Heart left ventricle (tissue), 16 donors: ENCODE measurements around the gene SEPSECS. TPM values are rescaled to one million over a fixed set of nuclear protein-coding genes. Genes with fewer than 3 reads are reported as not detected.

ENCODE experiments used
- ATAC-seq, 4 donors: fragments of 200-7000 bp; cut with Tn5 transposase; one replicate each; pipeline ENCODE4 v1.9.1; 2020 to 2022; ENCODE audit warnings: moderate library complexity in 4 of 4, mild to moderate bottlenecking in 3 of 4, moderate number of reproducible peaks in 1 of 4
- DNase-seq, 5 donors: peaks; one replicate each; pipeline ENCODE4 v3.0.0-alpha.2; 2020
- H3K27ac ChIP-seq, 12 donors: fragments of 200-600 bp; sonication (generic) in 4 of 12; one replicate each; pipeline versions ENCODE4 v1.5.0 to v1.8.0; 2016 to 2022; ENCODE audit warnings: mild to moderate bottlenecking in 2 of 12
- H3K27me3 ChIP-seq, 9 donors: fragments of 200-600 bp; sonication (generic) in 2 of 9; one replicate each; pipeline versions ENCODE4 v1.5.1 to v1.8.0; 2016 to 2022; ENCODE audit warnings: mild to moderate bottlenecking in 3 of 9
- H3K36me3 ChIP-seq, 9 donors: fragments of 200-600 bp; sonication (generic) in 2 of 9; one replicate each; pipeline versions ENCODE4 v1.5.0 to v1.8.0; 2018 to 2022; ENCODE audit warnings: mild to moderate bottlenecking in 2 of 9
- H3K4me1 ChIP-seq, 12 donors: fragments of 200-600 bp; sonication (generic) in 4 of 12; one replicate each; pipeline versions ENCODE4 v1.5.0 to v1.8.0; 2016 to 2022; ENCODE audit warnings: mild to moderate bottlenecking in 3 of 12
- H3K4me3 ChIP-seq, 12 donors: fragments of 200-600 bp; sonication (generic) in 4 of 12; one replicate each; pipeline versions ENCODE4 v1.5.0 to v1.8.0; 2017 to 2022; ENCODE audit warnings: mild to moderate bottlenecking in 9 of 12, moderate library complexity in 4 of 12
- H3K9me3 ChIP-seq, 12 donors: fragments of 200-600 bp; sonication (generic) in 4 of 12; one replicate each; pipeline versions ENCODE4 v1.5.0 to v1.8.0; 2016 to 2022; ENCODE audit warnings: mild to moderate bottlenecking in 1 of 12
- POLR2A ChIP-seq, 2 donors: fragments of 450-650 bp; IDR thresholded peaks; one replicate each; pipeline ENCODE4 v1.6.1; 2017; ENCODE audit warnings: antibody characterized with exemption in 2 of 2, mild to moderate bottlenecking in 2 of 2, moderate library complexity in 2 of 2
- WGBS, 4 donors: extraction: QIAGEN DNeasy Blood & Tissue Kit in 2 of 4; methylation state at CpG; one replicate each; pipeline versions ENCODE4 v1.1.5 to v1.1.7; 2013 to 2018; 5-methylcytosine and 5-hydroxymethylcytosine counted together
- intact Hi-C, 10 donors: fragments of 100-400 bp; cut with DNase I; formaldehyde crosslinking; loops; one replicate each; pipeline versions ENCODE4 v1.11.1 to v1.14.2; 2022
- polyA plus RNA-seq, 2 donors: library from polyadenylated mRNA; stranded (reverse); fragments of 200-250 nt; gene quantifications; one replicate each; pipeline ENCODE4 v1.2.3, GENCODE V29; 2013
- total RNA-seq, 9 donors: library from RNA; depleted of rRNA in 2 of 9; stranded (reverse); fragments of >200 nt in 2 of 9; fragmentation: NEBNext Ultra II Directional in 3 of 9; extraction: Animal tissue kit (Norgen Biotek cat#: 25700) in 3 of 9; gene quantifications; one replicate each; pipeline versions ENCODE4 v1.1.0 to v1.2.4, GENCODE V29; 2016 to 2023
- TF ChIP-seq, protein P1 (sequence below), 12 donors: fragments of 200-600 bp; sonication (generic) in 4 of 12; IDR thresholded peaks; one replicate each; pipeline versions ENCODE4 v1.5.0 to v1.8.0; 2018 to 2022; ENCODE audit warnings: antibody characterized with exemption in 12 of 12, mild to moderate bottlenecking in 5 of 12
- donor health status: ischemic (EF 13 %, LVEDD 7.1; RV severe dilation, severe dysfunction).
- donor health status: healthy with polysubstance abuse.
- donor health status: DM: no; HTN: yes; CAD: no.
- donor health status: DM: no; HTN: no; CAD: no.
- donor health status: ischemic (EF 25% LVEDD 6.9; RV normal size, moderate dysfunction).
- donor health status: ischemic (EF 25% LVEDD 5.7; RV mildly dilated, moderate dysfunction).
- donor health status: healthy.
- donor health status: DM: yes; HTN: yes; CAD: no.
- donor health status: ischemic (EF 35%, LVEDD 5.7; RV mildly dilated, moderate dysfunction).
- donor health status: nonischemic (EF 11% LVEDD 7.7; RV severe dilation, severe dysfunction).
- donor health status: DM: yes; HTN: yes; CAD: no.
- donor health status: PGD.
- donor health status: ischemic (EF 29% LVEDD 5.4; RV normal size, mild dysfunction).
- donor health status: nonischemic (EF 23%, LVEDD 6.1; RV moderate dilation, normal function).

The SEPSECS gene
- total and polyA plus RNA-seq, 11 donors: 2.0 to 7.6 (median 5.6) TPM

DNA sequence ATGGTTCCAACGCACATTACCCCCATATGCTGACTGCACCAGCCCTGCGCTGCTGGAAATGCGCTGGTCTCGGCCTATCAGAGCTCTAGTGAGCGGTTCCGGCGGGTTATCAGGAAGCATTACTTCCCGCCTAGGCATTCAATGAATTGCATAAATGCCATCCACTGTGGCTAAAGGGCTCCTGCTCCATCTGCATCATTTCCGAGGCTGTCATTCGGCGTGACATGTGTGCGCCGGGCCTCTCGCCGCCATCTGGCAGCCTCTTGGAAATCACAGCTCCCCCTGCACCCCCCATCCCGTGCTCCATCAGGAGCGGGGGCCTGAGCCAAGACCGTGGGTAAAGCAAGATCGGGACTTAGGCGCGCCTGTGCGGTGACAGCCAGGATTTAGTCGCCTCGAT lies 64.4 kb downstream of the SEPSECS start:
- Histone ChIP-seq H3K4me1 (peaks cover 0 to 27% (median 18%) of the 10 kb centered on the region in 12 donors), H3K9me3 (peaks cover 0 to 9% (median 1%) of the 10 kb centered on the region in 12 donors), H3K36me3 (no peaks in the 10 kb centered on the region), H3K27ac (peak overlapping the region in 2 of 12 donors; percentile 35 to 37), H3K4me3 (no peak overlapping the region), H3K27me3 (no peaks in the 10 kb centered on the region)
- TF ChIP-seq, protein P1, sequence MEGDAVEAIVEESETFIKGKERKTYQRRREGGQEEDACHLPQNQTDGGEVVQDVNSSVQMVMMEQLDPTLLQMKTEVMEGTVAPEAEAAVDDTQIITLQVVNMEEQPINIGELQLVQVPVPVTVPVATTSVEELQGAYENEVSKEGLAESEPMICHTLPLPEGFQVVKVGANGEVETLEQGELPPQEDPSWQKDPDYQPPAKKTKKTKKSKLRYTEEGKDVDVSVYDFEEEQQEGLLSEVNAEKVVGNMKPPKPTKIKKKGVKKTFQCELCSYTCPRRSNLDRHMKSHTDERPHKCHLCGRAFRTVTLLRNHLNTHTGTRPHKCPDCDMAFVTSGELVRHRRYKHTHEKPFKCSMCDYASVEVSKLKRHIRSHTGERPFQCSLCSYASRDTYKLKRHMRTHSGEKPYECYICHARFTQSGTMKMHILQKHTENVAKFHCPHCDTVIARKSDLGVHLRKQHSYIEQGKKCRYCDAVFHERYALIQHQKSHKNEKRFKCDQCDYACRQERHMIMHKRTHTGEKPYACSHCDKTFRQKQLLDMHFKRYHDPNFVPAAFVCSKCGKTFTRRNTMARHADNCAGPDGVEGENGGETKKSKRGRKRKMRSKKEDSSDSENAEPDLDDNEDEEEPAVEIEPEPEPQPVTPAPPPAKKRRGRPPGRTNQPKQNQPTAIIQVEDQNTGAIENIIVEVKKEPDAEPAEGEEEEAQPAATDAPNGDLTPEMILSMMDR (IDR thresholded peaks at IDR 0.05): no peak
- TF ChIP-seq POLR2A (IDR thresholded peaks at IDR 0.05): no peak
- peak in 1 of 5 donors; percentile 30 for DNase-seq
- intact Hi-C loops: loop anchor here in 1 of 10 donors (10.0 kb wide), 1 partner anchor 61 kb away; the partner anchor contains the start of gene LGI2
- peak in 3 of 4 donors; percentile 3 to 39 (median 4) for ATAC-seq
- 86 to 96% (median 90%) methylated on average over 23 to 24 of the region's 24 CpGs for WGBS, 4 donors

DNA sequence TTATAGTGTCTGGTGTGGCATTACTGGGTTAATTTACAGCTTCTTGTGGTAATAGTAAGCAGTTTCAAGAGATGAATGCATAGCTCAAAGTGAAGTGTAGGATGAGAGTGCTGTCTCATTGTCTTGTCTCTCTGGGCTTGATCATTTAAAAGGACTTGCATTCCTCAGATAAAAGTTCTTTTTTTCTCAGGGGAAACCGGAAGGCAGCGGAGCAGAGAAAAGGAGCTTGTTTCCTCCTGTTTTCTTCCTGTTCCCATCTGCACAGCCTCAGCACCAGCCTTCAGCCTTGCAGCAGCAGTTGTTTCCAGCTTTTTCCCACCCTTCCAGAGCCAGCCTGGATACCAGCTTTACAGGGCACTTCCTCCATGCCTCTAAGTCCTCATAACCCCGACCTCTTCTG lies 68.1 kb downstream of the SEPSECS start:
- H3K4me1 ChIP-seq: peaks cover 0 to 25% (median 14%) of the 10 kb centered on the region in 12 donors
- TF ChIP-seq, protein P1 (IDR thresholded peaks at IDR 0.05): no peak
- TF ChIP-seq POLR2A (IDR thresholded peaks at IDR 0.05): no peak
- WGBS, 4 donors: 32 to 54% (median 46%) methylated on average over 3 of the region's 3 CpGs
- H3K27me3 ChIP-seq: peaks cover 0 to 16% (median 0%) of the 10 kb centered on the region in 9 donors
- peaks cover 0 to 9% (median 1%) of the 10 kb centered on the region in 12 donors for H3K9me3 ChIP-seq
- H3K36me3 ChIP-seq: no peaks in the 10 kb centered on the region
- H3K27ac ChIP-seq: no peak overlapping the region
- DNase-seq (no peak), ATAC-seq (no peak)
- intact Hi-C loops: loop anchor here in 1 of 10 donors (10.0 kb wide), 1 partner anchor 57 kb away; the partner anchor contains the start of gene LGI2
- H3K4me3 ChIP-seq: no peak overlapping the region

DNA sequence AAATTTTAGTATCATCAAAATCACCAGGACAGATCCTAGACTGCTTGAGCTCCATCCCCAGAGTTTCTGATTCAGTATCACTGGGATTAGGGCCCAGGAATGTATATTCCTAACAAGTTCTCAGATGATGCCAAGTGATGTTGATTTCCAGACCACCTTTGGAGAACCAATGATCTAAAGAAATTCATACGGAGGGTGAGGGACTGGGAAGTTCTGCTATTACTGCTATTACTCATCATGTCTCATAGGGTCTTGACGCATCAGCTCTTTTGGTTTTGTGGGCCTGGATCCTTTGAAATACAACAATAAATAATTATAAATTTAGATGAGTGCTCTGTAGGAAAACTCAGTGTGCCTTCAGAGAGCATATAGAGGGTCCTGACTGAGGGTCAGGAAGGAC lies 69.7 kb downstream of the SEPSECS start:
- H3K9me3 ChIP-seq: peaks cover 0 to 9% (median 1%) of the 10 kb centered on the region in 12 donors
- no peak overlapping the region for H3K27ac ChIP-seq
- peaks cover 0 to 16% (median 0%) of the 10 kb centered on the region in 9 donors for H3K27me3 ChIP-seq
- intact Hi-C loops: loop anchor here in 1 of 10 donors (10.0 kb wide), 1 partner anchor 56 kb away; the partner anchor contains the start of gene LGI2
- H3K4me1 ChIP-seq: peaks cover 0 to 40% (median 22%) of the 10 kb centered on the region in 12 donors
- 94 to 96% (median 95%) methylated on average over 2 of the region's 2 CpGs for WGBS, 4 donors
- H3K4me3 ChIP-seq: no peak overlapping the region
- DNase-seq: no peak
- H3K36me3 ChIP-seq: no peaks in the 10 kb centered on the region
- TF ChIP-seq, protein P1 (IDR thresholded peaks at IDR 0.05): no peak
- TF ChIP-seq POLR2A (IDR thresholded peaks at IDR 0.05): no peak
- no peak for ATAC-seq

DNA sequence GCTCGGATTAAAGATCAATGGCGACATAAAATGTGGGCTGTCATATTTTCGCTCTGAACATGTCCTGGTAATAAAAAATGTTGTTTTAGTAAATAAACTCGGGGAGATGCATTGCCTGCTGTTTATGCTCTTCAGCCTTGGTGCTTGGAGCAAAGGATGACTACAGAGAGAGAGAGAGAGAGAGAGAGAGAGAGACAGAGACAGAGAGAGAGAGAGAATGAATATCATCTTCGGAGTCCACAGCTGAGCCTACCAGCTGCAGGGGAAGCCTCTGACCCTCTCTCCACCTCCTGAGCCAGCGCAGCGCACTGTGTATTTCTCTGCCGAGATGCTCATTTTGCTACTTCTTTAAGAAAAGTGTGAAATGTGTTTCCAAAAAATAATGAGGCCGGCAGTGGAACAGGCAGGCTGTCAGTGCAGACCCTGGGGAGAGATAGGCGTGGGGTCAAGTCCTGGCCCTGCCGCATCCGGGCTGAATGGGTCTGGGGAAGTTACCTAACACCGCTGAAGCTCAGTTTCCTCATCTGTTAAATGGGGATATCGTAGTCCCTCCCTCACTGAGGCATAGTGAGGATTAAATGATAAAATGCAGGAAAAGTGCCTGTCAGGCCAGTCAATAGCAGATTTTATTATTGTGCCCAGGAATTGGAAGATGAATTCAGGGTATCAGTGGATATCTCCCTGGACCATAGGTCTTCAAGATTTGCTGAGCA lies 71.0 kb downstream of the SEPSECS start:
- ATAC-seq (peak in 2 of 4 donors; percentile 28 to 41), DNase-seq (no peak)
- no peaks in the 10 kb centered on the region for H3K36me3 ChIP-seq
- H3K4me1 ChIP-seq: peaks cover 0 to 41% (median 23%) of the 10 kb centered on the region in 12 donors
- no peak for TF ChIP-seq POLR2A (IDR thresholded peaks at IDR 0.05)
- TF ChIP-seq, protein P1 (IDR thresholded peaks at IDR 0.05): no peak
- intact Hi-C loops: loop anchor here in 2 of 10 donors (5.0 to 10.0 kb wide), 2 partner anchors 46 to 53 kb away; no protein-coding TSS in a partner anchor
- peak overlapping the region in 9 of 12 donors; percentile 38 to 91 (median 79) for H3K27ac ChIP-seq
- H3K9me3 ChIP-seq: peaks cover 0 to 9% (median 1%) of the 10 kb centered on the region in 12 donors
- H3K4me3 ChIP-seq: peak overlapping the region in 11 of 12 donors; percentile 18 to 58 (median 43)
- H3K27me3 ChIP-seq: peaks cover 0 to 16% (median 0%) of the 10 kb centered on the region in 9 donors
- WGBS, 4 donors: 55 to 60% (median 58%) methylated on average over 14 of the region's 14 CpGs
